ENCODE results near the gene MFSD11.
"Not testable (repeated sequence)": the region's sequence is repeated elsewhere in the genome, so short reads cannot be mapped to it uniquely, and the experiment has no call there.

DNA sequence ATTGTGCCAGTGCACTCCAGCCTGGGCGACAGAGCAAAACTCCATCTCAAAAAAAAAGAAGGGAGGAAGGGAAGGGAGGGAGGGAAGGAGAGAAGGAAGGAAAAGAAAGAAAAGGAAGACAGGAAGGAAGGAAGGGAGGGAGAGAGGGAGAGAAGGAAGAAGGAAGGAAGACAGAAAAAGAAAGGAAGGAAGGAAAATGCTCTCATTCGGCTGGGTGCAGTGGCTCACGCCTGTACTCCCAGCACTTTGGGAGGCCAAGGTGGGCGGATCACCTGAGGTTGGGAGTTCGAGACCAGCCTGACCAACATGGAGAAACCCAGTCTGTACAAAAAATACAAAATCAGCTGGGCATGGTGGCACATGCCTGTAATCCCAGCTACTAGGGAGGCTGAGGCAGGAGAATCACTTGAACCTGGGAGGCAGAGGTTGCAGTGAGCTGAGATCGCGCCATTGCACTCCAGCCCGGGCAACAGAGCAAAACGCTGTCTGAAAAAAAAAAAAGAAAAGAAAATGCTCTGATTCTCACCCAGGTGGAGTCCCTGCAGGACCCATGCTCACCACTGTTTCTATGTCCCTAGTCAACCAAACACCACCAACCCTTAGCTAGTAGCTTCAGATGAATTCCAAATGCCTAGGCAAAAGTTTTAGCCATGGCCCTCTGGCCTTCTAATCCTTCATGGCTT, 78.1 kb downstream of the MFSD11 start:
- TF ChIP-seq, protein P1, sequence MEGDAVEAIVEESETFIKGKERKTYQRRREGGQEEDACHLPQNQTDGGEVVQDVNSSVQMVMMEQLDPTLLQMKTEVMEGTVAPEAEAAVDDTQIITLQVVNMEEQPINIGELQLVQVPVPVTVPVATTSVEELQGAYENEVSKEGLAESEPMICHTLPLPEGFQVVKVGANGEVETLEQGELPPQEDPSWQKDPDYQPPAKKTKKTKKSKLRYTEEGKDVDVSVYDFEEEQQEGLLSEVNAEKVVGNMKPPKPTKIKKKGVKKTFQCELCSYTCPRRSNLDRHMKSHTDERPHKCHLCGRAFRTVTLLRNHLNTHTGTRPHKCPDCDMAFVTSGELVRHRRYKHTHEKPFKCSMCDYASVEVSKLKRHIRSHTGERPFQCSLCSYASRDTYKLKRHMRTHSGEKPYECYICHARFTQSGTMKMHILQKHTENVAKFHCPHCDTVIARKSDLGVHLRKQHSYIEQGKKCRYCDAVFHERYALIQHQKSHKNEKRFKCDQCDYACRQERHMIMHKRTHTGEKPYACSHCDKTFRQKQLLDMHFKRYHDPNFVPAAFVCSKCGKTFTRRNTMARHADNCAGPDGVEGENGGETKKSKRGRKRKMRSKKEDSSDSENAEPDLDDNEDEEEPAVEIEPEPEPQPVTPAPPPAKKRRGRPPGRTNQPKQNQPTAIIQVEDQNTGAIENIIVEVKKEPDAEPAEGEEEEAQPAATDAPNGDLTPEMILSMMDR (conservative IDR thresholded peaks at IDR 0.05; ENCODE audit: low read length) = not testable (repeated sequence)
- TF ChIP-seq EZH2phosphoT487 (IDR thresholded peaks at IDR 0.05; ENCODE audit: borderline replicate concordance) = not testable (repeated sequence)

Data from Loucy (cell line).